ENCODE data around the gene CAMK1D.
"Not testable (repeated sequence)": the region's sequence is repeated elsewhere in the genome, so short reads cannot be mapped to it uniquely, and the experiment has no call there.

CAMK1D gene

DNA sequence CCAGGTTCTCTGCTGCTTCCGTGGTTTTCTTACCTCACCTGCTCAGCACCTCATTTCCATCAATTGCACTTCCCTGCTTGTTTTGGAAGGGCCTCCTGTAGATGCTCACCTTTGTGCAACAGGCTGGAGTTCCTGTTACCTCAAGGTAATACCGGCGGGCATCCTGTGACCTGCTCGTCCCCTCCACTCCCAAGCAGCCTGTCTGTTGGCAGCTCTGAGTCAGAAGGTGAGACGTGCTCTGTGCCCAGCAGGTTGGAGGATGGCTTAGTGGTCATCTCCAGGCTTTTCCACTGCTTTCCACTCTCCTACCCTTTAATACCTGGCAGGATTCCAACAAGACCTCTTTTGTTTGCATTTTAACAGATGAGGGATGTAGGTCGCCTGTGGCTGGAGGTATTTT is 86.0 kb downstream of the CAMK1D start:
- no peaks in the 10 kb centered on the region for H3K36me3 ChIP-seq
- no peaks in the 10 kb centered on the region for H3K9me3 ChIP-seq (ENCODE audit: severe bottlenecking)
- no peaks in the 10 kb centered on the region for H3K27me3 ChIP-seq (ENCODE audit: insufficient read depth, low read depth, severe bottlenecking)
- H3K4me3 ChIP-seq (ENCODE audit: low read depth, low read length) = no peak overlapping the region
- H3K27ac ChIP-seq = no peak overlapping the region
- TF ChIP-seq, protein P1, sequence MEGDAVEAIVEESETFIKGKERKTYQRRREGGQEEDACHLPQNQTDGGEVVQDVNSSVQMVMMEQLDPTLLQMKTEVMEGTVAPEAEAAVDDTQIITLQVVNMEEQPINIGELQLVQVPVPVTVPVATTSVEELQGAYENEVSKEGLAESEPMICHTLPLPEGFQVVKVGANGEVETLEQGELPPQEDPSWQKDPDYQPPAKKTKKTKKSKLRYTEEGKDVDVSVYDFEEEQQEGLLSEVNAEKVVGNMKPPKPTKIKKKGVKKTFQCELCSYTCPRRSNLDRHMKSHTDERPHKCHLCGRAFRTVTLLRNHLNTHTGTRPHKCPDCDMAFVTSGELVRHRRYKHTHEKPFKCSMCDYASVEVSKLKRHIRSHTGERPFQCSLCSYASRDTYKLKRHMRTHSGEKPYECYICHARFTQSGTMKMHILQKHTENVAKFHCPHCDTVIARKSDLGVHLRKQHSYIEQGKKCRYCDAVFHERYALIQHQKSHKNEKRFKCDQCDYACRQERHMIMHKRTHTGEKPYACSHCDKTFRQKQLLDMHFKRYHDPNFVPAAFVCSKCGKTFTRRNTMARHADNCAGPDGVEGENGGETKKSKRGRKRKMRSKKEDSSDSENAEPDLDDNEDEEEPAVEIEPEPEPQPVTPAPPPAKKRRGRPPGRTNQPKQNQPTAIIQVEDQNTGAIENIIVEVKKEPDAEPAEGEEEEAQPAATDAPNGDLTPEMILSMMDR (IDR thresholded peaks at IDR 0.05; ENCODE audit: low read depth, low read length) = no peak
- no peak for DNase-seq

DNA sequence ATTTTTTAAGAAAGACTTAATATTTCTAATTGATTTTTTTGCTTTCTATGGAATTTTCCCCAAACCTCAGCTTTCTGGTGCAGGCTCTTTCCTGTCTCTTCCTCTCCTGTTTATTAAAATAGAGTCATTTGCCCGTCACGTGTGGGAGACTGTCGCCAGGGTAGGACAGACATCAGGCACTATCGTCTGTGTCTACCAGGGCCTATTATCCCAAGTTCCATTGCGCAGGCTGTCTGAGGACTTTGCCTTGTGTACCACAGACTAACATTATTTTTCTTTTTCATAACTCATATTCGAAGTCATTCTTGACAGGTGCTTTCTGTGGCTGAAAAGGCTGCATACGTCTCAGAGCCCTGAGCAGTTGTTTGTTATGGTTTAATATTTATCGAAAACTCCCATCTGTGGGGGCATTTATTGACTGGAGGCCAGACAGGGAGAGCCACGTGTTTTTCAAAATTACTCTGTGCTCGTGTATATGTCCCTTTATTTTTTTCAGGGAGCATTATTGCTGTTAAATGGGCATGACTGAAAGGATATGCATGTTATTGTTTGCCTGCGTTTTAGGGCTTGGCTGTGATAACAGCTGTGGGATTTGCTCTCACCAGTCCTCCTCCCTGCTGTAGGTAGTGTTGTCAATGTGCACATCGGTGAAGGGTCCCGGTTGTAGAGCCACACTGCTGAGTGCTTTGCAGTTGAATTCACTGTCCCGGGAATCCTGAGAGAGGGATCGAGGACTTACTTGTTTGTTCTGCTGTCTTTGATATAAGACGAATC is 89.8 kb downstream of the CAMK1D start:
- DNase-seq = no peak
- Histone ChIP-seq H3K36me3 (no peaks in the 10 kb centered on the region), H3K9me3 (ENCODE audit: severe bottlenecking) (no peaks in the 10 kb centered on the region), H3K27ac (no peak overlapping the region), H3K4me3 (ENCODE audit: low read depth, low read length) (no peak overlapping the region), H3K27me3 (ENCODE audit: insufficient read depth, low read depth, severe bottlenecking) (no peaks in the 10 kb centered on the region)
- TF ChIP-seq, protein P1 (IDR thresholded peaks at IDR 0.05; ENCODE audit: low read depth, low read length) = no peak

DNA sequence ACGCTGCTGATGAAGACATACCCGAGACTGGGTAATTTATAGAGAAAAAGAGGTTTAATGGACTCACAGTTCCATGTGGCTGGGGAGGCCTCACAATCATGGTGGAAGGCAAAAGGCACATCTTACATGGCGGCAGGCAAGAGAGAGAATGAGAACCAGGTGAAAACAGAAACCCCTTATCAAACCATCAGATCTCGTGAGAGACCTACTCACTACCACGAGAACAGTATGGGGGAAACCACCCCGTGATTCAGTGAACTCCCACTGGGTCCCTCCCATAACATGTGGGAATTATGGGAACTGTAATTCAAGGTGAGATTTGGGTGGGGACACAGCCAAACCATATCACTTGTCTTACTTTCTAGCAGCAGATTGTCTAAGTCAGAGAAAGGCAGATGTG is 90.4 kb downstream of the CAMK1D start:
- not testable (repeated sequence) for H3K36me3 ChIP-seq; H3K27ac ChIP-seq; H3K4me3 ChIP-seq (ENCODE audit: low read depth, low read length); H3K27me3 ChIP-seq (ENCODE audit: insufficient read depth, low read depth, severe bottlenecking); DNase-seq; H3K9me3 ChIP-seq (ENCODE audit: severe bottlenecking)

DNA sequence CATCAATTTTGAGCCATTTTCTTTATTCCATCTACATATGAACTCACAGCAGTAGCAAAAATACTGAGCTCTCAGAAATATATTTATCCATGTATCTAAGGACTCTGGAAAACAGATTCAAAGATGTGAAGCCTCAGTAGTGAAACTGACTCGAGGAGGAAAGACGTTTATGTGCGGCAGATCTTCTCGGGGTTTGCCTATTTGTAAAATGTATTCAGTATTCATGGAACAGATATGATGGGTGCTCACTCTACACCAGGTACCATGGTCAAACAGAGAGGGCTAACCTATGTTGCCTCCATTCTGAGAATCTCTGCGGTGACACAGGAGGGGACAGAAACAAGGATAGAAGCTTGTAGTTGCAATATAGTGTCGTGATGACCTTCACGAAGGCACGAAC is 93.7 kb downstream of the CAMK1D start:
- Histone ChIP-seq H3K27ac (no peak overlapping the region), H3K36me3 (no peaks in the 10 kb centered on the region), H3K27me3 (ENCODE audit: insufficient read depth, low read depth, severe bottlenecking) (no peaks in the 10 kb centered on the region), H3K4me3 (ENCODE audit: low read depth, low read length) (no peak overlapping the region), H3K9me3 (ENCODE audit: severe bottlenecking) (no peaks in the 10 kb centered on the region)
- no peak for DNase-seq
- TF ChIP-seq, protein P1 (IDR thresholded peaks at IDR 0.05; ENCODE audit: low read depth, low read length) = no peak

DNA sequence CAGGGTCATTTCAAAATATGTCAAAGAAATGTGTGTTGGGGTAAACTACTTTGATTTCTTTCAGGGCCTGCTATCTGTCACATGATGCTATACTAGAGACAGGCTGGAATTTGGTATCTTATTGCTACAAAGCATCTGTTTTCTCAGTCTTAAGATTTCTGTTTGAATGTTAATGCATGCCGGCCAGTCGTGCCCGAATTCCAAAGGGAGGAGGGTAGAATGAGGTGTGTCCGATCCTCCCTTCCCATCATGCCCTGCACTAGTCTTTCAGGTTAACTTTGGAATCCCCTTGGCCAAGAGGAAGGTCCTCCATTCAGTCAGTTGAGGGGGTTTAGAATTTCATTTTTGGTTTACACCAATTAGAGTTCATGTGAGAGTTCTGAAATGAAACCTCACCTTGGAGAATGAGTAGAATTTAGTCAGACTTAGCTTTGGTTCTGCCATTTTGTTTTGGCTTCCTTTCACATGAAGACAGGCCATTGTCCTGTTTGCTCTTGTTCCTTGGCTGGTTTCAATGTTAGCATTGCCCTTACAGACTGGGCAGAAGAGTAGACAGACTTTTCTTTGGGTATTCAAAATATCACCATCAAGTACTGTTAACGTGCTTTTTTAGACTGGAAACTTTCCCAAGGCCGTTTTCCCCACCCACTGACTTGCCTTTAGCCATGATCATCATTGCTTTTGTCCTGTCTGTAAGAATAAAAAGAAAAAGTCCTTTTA is 95.8 kb downstream of the CAMK1D start:
- Histone ChIP-seq H3K27me3 (ENCODE audit: insufficient read depth, low read depth, severe bottlenecking) (no peaks in the 10 kb centered on the region), H3K9me3 (ENCODE audit: severe bottlenecking) (no peaks in the 10 kb centered on the region), H3K27ac (no peak overlapping the region), H3K36me3 (no peaks in the 10 kb centered on the region), H3K4me3 (ENCODE audit: low read depth, low read length) (no peak overlapping the region)
- no peak for DNase-seq
- TF ChIP-seq, protein P1 (IDR thresholded peaks at IDR 0.05; ENCODE audit: low read depth, low read length) = no peak

DNA sequence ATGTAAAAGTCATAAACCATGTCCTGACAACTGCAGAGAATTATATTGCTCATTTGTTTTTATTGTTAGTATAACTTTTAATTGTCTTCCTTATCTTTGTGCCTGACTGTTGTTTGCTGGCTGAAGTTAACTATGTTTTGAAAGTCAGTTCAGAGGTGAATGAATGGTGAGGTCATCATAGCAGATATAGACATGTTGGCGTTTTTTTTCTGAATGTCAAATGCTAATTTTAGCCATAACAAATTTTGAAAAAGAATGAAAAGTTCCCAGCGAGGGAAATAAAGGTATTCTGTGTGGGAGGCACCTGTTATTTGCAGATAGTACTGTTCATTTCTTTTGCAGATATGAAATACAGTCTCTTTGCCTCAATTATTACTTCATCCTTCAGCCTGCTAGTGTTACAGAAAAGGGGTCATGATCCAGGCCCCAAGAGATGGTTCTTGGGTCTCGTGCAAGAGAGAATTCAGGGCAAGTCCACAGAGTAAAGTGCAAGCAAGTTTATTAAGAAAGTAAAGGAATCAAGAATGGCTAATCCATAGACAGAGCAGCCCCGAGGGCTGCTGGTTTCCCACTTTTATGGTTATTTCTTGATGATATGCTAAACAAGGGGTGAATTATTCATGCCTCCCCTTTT is 96.5 kb downstream of the CAMK1D start:
- DNase-seq = no peak
- H3K27ac ChIP-seq = no peak overlapping the region

More for the DNA sequence above, 96.5 kb downstream of the CAMK1D start:
- no peaks in the 10 kb centered on the region for H3K9me3 ChIP-seq (ENCODE audit: severe bottlenecking)
- H3K4me3 ChIP-seq (ENCODE audit: low read depth, low read length) = no peak overlapping the region
- no peaks in the 10 kb centered on the region for H3K27me3 ChIP-seq (ENCODE audit: insufficient read depth, low read depth, severe bottlenecking)
- TF ChIP-seq, protein P1 (IDR thresholded peaks at IDR 0.05; ENCODE audit: low read depth, low read length) = no peak
- no peaks in the 10 kb centered on the region for H3K36me3 ChIP-seq

All from WERI-Rb-1 (cell line).